ENCODE results near the gene MED13L. TPM values are rescaled to one million over a fixed set of nuclear protein-coding genes. Genes with fewer than 3 reads are reported as not detected.
"Not testable (repeated sequence)": the region's sequence is repeated elsewhere in the genome, so short reads cannot be mapped to it uniquely, and the experiment has no call there.

MED13L gene
- total RNA-seq, 4 donors from 2014 or later = 173 to 222 (median 192) TPM

DNA sequence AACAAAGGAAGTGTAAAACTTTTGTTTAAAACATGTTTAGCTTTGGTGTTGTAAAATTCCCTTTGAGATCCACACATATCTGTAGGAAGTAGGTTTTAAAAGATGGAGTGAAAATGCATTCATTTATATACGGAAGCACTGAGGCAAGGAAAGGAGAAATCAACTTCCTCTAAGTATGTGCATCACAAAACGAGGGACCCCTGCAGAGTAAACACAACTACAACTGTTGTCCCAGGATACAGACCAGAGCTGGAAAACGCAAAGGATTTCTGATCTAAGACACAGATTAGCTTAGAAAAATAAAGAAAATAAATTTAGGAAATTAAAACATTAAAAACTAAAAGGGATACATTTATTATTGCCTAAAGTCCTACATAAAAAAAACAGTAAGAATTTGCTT, 297.6 kb downstream of the MED13L start:
- peak overlapping the region in 1 of 4 donors; percentile 2 for H3K27ac ChIP-seq
- TF ChIP-seq EP300 (IDR thresholded peaks at IDR 0.05) (no peak), POLR2AphosphoS5 (IDR thresholded peaks at IDR 0.05) (no peak), POLR2A (IDR thresholded peaks at IDR 0.05) (no peak)
- TF ChIP-seq, protein P1, sequence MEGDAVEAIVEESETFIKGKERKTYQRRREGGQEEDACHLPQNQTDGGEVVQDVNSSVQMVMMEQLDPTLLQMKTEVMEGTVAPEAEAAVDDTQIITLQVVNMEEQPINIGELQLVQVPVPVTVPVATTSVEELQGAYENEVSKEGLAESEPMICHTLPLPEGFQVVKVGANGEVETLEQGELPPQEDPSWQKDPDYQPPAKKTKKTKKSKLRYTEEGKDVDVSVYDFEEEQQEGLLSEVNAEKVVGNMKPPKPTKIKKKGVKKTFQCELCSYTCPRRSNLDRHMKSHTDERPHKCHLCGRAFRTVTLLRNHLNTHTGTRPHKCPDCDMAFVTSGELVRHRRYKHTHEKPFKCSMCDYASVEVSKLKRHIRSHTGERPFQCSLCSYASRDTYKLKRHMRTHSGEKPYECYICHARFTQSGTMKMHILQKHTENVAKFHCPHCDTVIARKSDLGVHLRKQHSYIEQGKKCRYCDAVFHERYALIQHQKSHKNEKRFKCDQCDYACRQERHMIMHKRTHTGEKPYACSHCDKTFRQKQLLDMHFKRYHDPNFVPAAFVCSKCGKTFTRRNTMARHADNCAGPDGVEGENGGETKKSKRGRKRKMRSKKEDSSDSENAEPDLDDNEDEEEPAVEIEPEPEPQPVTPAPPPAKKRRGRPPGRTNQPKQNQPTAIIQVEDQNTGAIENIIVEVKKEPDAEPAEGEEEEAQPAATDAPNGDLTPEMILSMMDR (IDR thresholded peaks at IDR 0.05) = no peak
- H3K4me3 ChIP-seq = no peak overlapping the region
- H3K27me3 ChIP-seq = no peaks in the 10 kb centered on the region
- no peaks in the 10 kb centered on the region for H3K9me3 ChIP-seq
- no peak for ATAC-seq
- 46 to 56% methylated on average over 3 of the region's 3 CpGs for WGBS, 2 donors (ENCODE audit: low coverage in 1 of 2)
- peaks cover 0 to 64% of the 10 kb centered on the region in 2 donors for H3K36me3 ChIP-seq
- H3K4me1 ChIP-seq = peaks cover 11 to 37% (median 13%) of the 10 kb centered on the region in 3 donors

DNA sequence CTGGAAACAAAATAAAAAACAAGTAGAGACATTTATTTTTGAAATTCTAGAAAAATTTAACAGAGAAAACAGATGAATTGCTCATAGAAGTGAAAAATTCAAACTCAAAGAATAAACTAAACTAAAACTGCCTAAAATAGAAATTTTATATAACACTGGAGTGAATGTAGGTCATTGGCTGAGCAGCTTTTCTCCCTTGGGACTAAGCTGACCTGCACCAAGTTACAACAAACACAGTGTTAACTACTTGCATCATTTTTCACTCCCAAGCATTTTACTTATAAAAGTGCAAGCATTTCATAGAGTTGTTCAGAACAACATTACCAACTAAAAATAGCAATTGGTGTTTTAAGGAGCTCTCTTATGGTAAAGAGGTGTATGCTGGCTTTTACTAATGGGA, 298.1 kb downstream of the MED13L start:
- TF ChIP-seq POLR2A (IDR thresholded peaks at IDR 0.05) = no peak
- TF ChIP-seq EP300 (IDR thresholded peaks at IDR 0.05) = no peak
- TF ChIP-seq, protein P1 (IDR thresholded peaks at IDR 0.05) = no peak
- TF ChIP-seq POLR2AphosphoS5 (IDR thresholded peaks at IDR 0.05) = no peak
- Histone ChIP-seq H3K36me3 (peaks cover 0 to 69% of the 10 kb centered on the region in 2 donors), H3K27ac (peak overlapping the region in 1 of 4 donors; percentile 6), H3K9me3 (no peaks in the 10 kb centered on the region), H3K4me3 (no peak overlapping the region), H3K4me1 (peaks cover 11 to 33% (median 13%) of the 10 kb centered on the region in 3 donors), H3K27me3 (no peaks in the 10 kb centered on the region)
- ATAC-seq = no peak

DNA sequence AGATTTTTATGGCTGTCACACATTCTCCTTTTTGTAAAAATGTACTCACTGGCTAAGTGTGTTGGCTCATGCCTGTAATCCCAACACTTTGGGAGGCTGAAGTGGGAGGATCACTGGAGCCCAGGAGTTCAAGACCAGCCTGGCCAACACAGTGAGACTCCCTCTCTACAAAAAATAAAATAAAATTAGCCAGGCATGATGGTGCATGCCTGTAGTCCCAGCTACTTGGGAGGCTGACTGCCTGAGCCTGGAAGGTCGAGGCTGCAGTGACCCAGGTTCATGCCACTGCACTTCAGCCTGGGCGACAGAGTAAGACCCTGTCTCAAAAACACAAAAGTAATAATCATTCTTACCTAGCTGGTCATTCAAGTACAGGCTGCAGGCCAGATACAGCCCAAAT, 300.7 kb downstream of the MED13L start:
- WGBS, 2 donors (ENCODE audit: low coverage in 1 of 2) = 100% methylated on average over 2 of the region's 2 CpGs
- H3K4me3 ChIP-seq, ATAC-seq, H3K27ac ChIP-seq, H3K9me3 ChIP-seq, H3K27me3 ChIP-seq: not testable (repeated sequence)
- peaks cover 11 to 43% (median 13%) of the 10 kb centered on the region in 3 donors for H3K4me1 ChIP-seq
- peaks cover 0 to 64% of the 10 kb centered on the region in 2 donors for H3K36me3 ChIP-seq

DNA sequence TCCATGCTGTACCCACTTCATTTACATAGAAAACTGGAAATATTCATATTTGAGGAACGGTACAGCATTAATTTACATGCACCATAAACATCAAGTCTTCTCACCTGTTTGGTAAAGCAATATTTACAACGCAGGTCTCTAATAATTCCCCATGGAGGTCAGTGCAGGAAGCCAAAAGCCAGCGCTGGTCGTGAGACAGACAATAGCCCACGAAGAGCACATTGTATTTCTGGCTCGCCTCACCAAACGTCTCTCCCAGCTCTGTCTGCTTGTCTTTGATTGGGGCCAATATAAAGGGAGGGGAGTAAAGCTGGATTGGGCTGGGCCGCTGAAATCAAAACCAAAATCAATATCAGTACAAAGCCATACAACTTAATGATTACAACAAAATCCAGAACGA, 302.1 kb downstream of the MED13L start:
- Histone ChIP-seq H3K27ac (no peak overlapping the region), H3K4me3 (no peak overlapping the region), H3K27me3 (no peaks in the 10 kb centered on the region), H3K9me3 (no peaks in the 10 kb centered on the region), H3K36me3 (peaks cover 0 to 64% of the 10 kb centered on the region in 2 donors), H3K4me1 (peaks cover 11 to 52% (median 13%) of the 10 kb centered on the region in 3 donors)
- no peak for ATAC-seq
- WGBS, 2 donors (ENCODE audit: low coverage in 1 of 2) = 70 to 86% methylated on average over 6 to 8 of the region's 9 CpGs
- TF ChIP-seq POLR2AphosphoS5 (IDR thresholded peaks at IDR 0.05) (no peak), POLR2A (IDR thresholded peaks at IDR 0.05) (no peak), EP300 (IDR thresholded peaks at IDR 0.05) (no peak)
- TF ChIP-seq, protein P1 (IDR thresholded peaks at IDR 0.05) = no peak

DNA sequence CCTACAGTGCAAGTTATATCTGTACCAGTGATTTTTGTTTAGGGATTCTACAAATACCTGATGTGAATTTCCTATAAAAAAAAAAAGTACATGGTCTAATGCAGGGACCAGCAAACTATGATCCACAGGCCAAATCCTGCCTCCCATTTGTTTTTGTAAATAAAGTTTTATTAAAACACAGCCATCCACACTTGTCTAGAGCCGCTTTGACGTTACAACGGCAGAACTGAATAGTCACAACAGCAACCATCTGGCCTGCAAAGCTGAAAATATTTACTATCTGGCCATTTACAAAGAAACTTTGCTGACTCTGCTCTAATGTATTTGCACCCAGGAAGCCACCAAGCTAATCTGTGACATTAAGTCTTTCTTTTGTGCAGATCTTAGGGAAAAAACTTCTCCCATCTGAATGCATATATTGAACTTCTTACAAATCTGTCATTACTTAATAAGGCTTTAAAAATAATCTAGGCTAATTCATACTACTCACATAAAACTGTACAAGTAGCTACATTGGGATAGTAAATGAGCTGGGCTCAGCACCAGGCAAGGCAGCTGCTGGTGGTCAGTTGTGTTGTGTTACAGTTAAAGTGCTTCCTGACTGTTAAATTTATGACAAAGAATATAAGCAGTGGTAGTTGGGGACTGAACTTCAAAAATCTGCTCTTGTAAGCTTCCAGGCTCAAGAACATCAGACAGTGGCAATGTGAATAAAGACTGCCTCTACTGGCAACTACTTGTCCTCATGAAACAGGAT, 303.3 kb downstream of the MED13L start:
- H3K27ac ChIP-seq = no peak overlapping the region
- H3K4me1 ChIP-seq = peaks cover 4 to 43% (median 4%) of the 10 kb centered on the region in 3 donors
- H3K36me3 ChIP-seq = peaks cover 0 to 72% of the 10 kb centered on the region in 2 donors
- TF ChIP-seq POLR2A (IDR thresholded peaks at IDR 0.05) = no peak
- TF ChIP-seq EP300 (IDR thresholded peaks at IDR 0.05) = no peak
- no peak for TF ChIP-seq POLR2AphosphoS5 (IDR thresholded peaks at IDR 0.05)
- TF ChIP-seq, protein P1 (IDR thresholded peaks at IDR 0.05) = no peak
- no peak for ATAC-seq
- 84 to 89% methylated on average over 3 of the region's 3 CpGs for WGBS, 2 donors (ENCODE audit: low coverage in 1 of 2)
- H3K27me3 ChIP-seq = no peaks in the 10 kb centered on the region
- no peak overlapping the region for H3K4me3 ChIP-seq
- H3K9me3 ChIP-seq = no peaks in the 10 kb centered on the region
